GM12891 (cell line): Measurements from ENCODE around the gene CDK14.

Experiments used
- POLR2A ChIP-seq: IDR thresholded peaks from 2 replicates; pipeline ENCODE4 v1.6.1; 2011; ENCODE audit warnings: low read depth, low read length, control low read depth
- POLR2AphosphoS5 ChIP-seq: IDR thresholded peaks from 2 replicates; pipeline ENCODE4 v1.6.1; 2011; ENCODE audit warnings: low read depth, low read length, control low read depth

DNA sequence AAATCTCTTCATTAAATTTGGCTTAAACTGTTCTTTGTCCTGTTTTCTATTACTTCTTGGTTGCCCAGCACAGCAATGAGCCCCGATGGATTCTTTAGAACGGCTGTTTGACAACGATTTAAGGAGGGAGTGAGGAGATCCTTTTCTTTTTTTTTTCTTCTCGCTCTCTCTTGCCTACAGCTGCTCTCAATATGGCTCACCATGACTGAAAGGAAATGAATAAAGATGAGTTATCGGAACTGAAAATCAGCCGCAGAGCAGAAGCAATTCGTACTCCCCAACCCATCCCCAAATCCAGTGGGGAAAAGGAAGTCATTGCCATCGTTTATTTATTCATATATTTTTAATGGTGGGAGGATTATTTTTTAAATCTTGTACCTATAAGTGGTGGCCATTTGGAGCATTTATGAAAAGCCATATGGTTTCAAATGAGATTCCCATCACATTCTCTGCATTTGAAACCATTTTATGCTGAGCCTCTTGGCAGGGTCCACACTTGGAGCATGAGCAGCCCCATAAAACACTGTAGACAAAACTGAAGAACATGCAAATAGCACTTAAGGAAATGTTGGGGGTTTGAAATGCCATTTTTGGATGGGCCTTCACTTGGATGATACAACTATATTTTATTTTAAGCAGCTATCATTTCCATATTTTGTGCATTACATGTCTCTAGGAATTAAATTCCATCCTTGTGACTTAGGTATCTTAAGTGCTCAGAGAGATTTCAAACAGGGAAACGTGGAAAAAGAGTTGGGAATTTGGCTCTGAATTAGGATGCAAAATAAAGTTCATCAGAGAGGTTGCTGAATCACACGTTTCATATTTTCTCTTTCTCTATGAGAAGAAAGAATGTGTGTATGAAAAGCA, 560.4 kb downstream of the CDK14 start:
- no peak for TF ChIP-seq POLR2AphosphoS5
- TF ChIP-seq POLR2A: no peak
